Astrocyte (in vitro differentiated cells and primary cell): ENCODE measurements around the gene HS2ST1. TPM values are rescaled to one million over a fixed set of nuclear protein-coding genes. Genes with fewer than 3 reads are reported as not detected.

Experiments used
- DNase-seq: peaks from one replicate; pipeline ENCODE4 v3.0.0-alpha.2; 2010; ENCODE audit warnings: low read depth
- FAIRE-seq: peaks from 2 replicates; lab custom pipeline; 2011; peaks lifted over from hg19 to GRCh38; lab: Jason Lieb, UNC
- H2AFZ ChIP-seq: 2 replicates; pipeline ENCODE4 v1.6.0; 2012; ENCODE audit warnings: low read depth, low read length, inconsistent platforms
- H3K27ac ChIP-seq: 2 replicates; pipeline ENCODE4 v1.5.1; 2011; ENCODE audit warnings: low read depth, low read length, inconsistent platforms
- H3K27me3 ChIP-seq: 2 replicates; pipeline ENCODE4 v1.6.0; 2011; ENCODE audit warnings: low read length, inconsistent platforms; ENCODE audit not compliant: insufficient read depth
- H3K36me3 ChIP-seq: 2 replicates; pipeline ENCODE4 v1.5.1; 2011; ENCODE audit warnings: low read length, inconsistent platforms; ENCODE audit not compliant: insufficient read depth
- H3K4me1 ChIP-seq: 2 replicates; pipeline ENCODE4 v1.5.1; 2011; ENCODE audit warnings: low read length, inconsistent platforms; ENCODE audit not compliant: insufficient read depth
- H3K4me2 ChIP-seq: 2 replicates; pipeline ENCODE4 v1.6.0; 2012; ENCODE audit warnings: low read length, inconsistent platforms
- H3K4me3 ChIP-seq: 2 replicates; pipeline ENCODE4 v1.5.1; 2011; ENCODE audit warnings: low read depth, mild to moderate bottlenecking, low read length, inconsistent platforms; ENCODE audit not compliant: insufficient read depth
- H3K79me2 ChIP-seq: 2 replicates; pipeline ENCODE4 v1.6.0; 2012; ENCODE audit warnings: mild to moderate bottlenecking, low read length, inconsistent platforms; ENCODE audit not compliant: insufficient read depth
- H3K9ac ChIP-seq: 2 replicates; pipeline ENCODE4 v1.6.0; 2012; ENCODE audit warnings: mild to moderate bottlenecking, low read length, inconsistent platforms
- H3K9me3 ChIP-seq: 2 replicates; pipeline ENCODE4 v1.5.1; 2012; ENCODE audit warnings: low read depth, mild to moderate bottlenecking, low read length, inconsistent platforms; ENCODE audit not compliant: insufficient read depth
- H4K20me1 ChIP-seq: 2 replicates; pipeline ENCODE4 v1.6.0; 2012; ENCODE audit warnings: low read length, inconsistent platforms; ENCODE audit not compliant: insufficient read depth
- H3K27ac Mint-ChIP-seq: one replicate; pipeline ENCODE4 v1.8.0; 2021; ENCODE audit warnings: mild to moderate bottlenecking, mixed read lengths; ENCODE audit not compliant: unreplicated experiment
- H3K27me3 Mint-ChIP-seq: one replicate; pipeline ENCODE4 v1.8.0; 2021; ENCODE audit warnings: low read depth, mixed read lengths; ENCODE audit not compliant: unreplicated experiment
- H3K36me3 Mint-ChIP-seq: one replicate; pipeline ENCODE4 v1.8.0; 2021; ENCODE audit warnings: low read depth, mixed read lengths; ENCODE audit not compliant: unreplicated experiment
- H3K4me1 Mint-ChIP-seq: one replicate; pipeline ENCODE4 v1.8.0; 2021; ENCODE audit warnings: low read depth, mixed read lengths; ENCODE audit not compliant: unreplicated experiment
- H3K4me3 Mint-ChIP-seq: one replicate; pipeline ENCODE4 v1.8.0; 2021; ENCODE audit warnings: mild to moderate bottlenecking, moderate library complexity, mixed read lengths; ENCODE audit not compliant: unreplicated experiment
- H3K9me3 Mint-ChIP-seq: one replicate; pipeline ENCODE4 v1.8.0; 2021; ENCODE audit warnings: mild to moderate bottlenecking, mixed read lengths; ENCODE audit not compliant: unreplicated experiment
- CTCF ChIP-seq: IDR thresholded peaks from 2 replicates; pipeline ENCODE4 v1.5.1; 2011; ENCODE audit warnings: low read depth, mild to moderate bottlenecking, inconsistent platforms, low read length, moderate library complexity; ENCODE audit not compliant: insufficient read depth
- EZH2 ChIP-seq: IDR thresholded peaks from 2 replicates; pipeline ENCODE4 v1.6.1; 2012; ENCODE audit warnings: mild to moderate bottlenecking, low read length, inconsistent platforms; ENCODE audit not compliant: insufficient read depth
- total RNA-seq: library from RNA; stranded (reverse); gene quantifications from 2 replicates; pipeline ENCODE4 v1.2.1, GENCODE V29; 2021

HS2ST1 gene
- total RNA-seq, 1 donor from 2014 or later: 34.7 TPM

GRCh38 chr1:87144316-87144895, 230.0 kb downstream of the HS2ST1 start:
- H3K4me1 Mint-ChIP-seq: peaks cover 4% of the 10 kb centered on the region
- no peak for TF ChIP-seq CTCF

GRCh38 chr1:87144981-87145380, 230.5 kb downstream of the HS2ST1 start:
- Histone ChIP-seq H3K4me1 (peaks cover 15% of the 10 kb centered on the region), H2AFZ (no peak overlapping the region), H3K4me3 (no peak overlapping the region), H3K9ac (no peak overlapping the region), H3K9me3 (no peaks in the 10 kb centered on the region), H3K27me3 (no peaks in the 10 kb centered on the region), H3K4me2 (no peak overlapping the region), H3K79me2 (no peaks in the 10 kb centered on the region), H3K27ac (no peak overlapping the region), H3K36me3 (no peaks in the 10 kb centered on the region), H4K20me1 (no peaks in the 10 kb centered on the region)
- TF ChIP-seq EZH2 (no peak), CTCF (no peak)
- H3K27ac Mint-ChIP-seq: no peak overlapping the region
- H3K36me3 Mint-ChIP-seq: no peaks in the 10 kb centered on the region
- H3K27me3 Mint-ChIP-seq: peaks cover 4% of the 10 kb centered on the region
- H3K4me1 Mint-ChIP-seq: peaks cover 9% of the 10 kb centered on the region
- H3K4me3 Mint-ChIP-seq: no peak overlapping the region
- no peak for DNase-seq
- FAIRE-seq: no peak
- H3K9me3 Mint-ChIP-seq: peaks cover 4% of the 10 kb centered on the region

More at GRCh38 chr1:87144316-87144895, 230.0 kb downstream of the HS2ST1 start:
- peaks cover 9% of the 10 kb centered on the region for H3K4me1 ChIP-seq
- H4K20me1 ChIP-seq: no peaks in the 10 kb centered on the region
- FAIRE-seq (no peak), DNase-seq (no peak)
- no peaks in the 10 kb centered on the region for H3K36me3 Mint-ChIP-seq
- H3K9me3 ChIP-seq: no peaks in the 10 kb centered on the region
- no peak overlapping the region for H3K9ac ChIP-seq
- no peak overlapping the region for H3K27ac Mint-ChIP-seq
- no peak overlapping the region for H3K4me3 Mint-ChIP-seq
- no peaks in the 10 kb centered on the region for H3K27me3 ChIP-seq
- no peak overlapping the region for H3K4me2 ChIP-seq
- no peak overlapping the region for H3K4me3 ChIP-seq
- no peaks in the 10 kb centered on the region for H3K36me3 ChIP-seq
- H2AFZ ChIP-seq: no peak overlapping the region
- H3K27ac ChIP-seq: no peak overlapping the region
- no peaks in the 10 kb centered on the region for H3K79me2 ChIP-seq
- H3K27me3 Mint-ChIP-seq: peaks cover 7% of the 10 kb centered on the region
- H3K9me3 Mint-ChIP-seq: peaks cover 4% of the 10 kb centered on the region

- peaks cover 14% of the 10 kb centered on the region for H3K4me1 ChIP-seq
- H3K9me3 ChIP-seq: no peaks in the 10 kb centered on the region
- no peak for DNase-seq
- Mint-ChIP-seq H3K27ac (no peak overlapping the region), H3K4me3 (no peak overlapping the region), H3K27me3 (peaks cover 4% of the 10 kb centered on the region), H3K9me3 (peaks cover 4% of the 10 kb centered on the region), H3K36me3 (no peaks in the 10 kb centered on the region), H3K4me1 (peaks cover 8% of the 10 kb centered on the region)
- no peaks in the 10 kb centered on the region for H3K36me3 ChIP-seq
- no peak overlapping the region for H2AFZ ChIP-seq
- no peak overlapping the region for H3K4me3 ChIP-seq
- no peaks in the 10 kb centered on the region for H4K20me1 ChIP-seq
- H3K9ac ChIP-seq: no peak overlapping the region
- no peak overlapping the region for H3K4me2 ChIP-seq
- TF ChIP-seq CTCF (no peak), EZH2 (no peak)
- H3K27ac ChIP-seq: no peak overlapping the region
- no peaks in the 10 kb centered on the region for H3K27me3 ChIP-seq
- H3K79me2 ChIP-seq: no peaks in the 10 kb centered on the region
- FAIRE-seq: no peak
These were observed 232.1 kb downstream of the HS2ST1 start for GRCh38 chr1:87146538-87146937.
